Measurements from ENCODE around the gene SLC6A11. TPM values are rescaled to one million over a fixed set of nuclear protein-coding genes. Genes with fewer than 3 reads are reported as not detected.

The SLC6A11 gene
- total RNA-seq, 1 experiment from 2014 or later = not detected

GRCh38 chr3:10833855-10834414, 17.9 kb downstream of the SLC6A11 start:
- H3K4me1 ChIP-seq = no peaks in the 10 kb centered on the region
- no peak overlapping the region for H3K4me3 Mint-ChIP-seq (ENCODE audit: unreplicated experiment)
- intact Hi-C loops (cut with micrococcal nuclease; ENCODE audit: unreplicated experiment) = no loop called here
- no peak overlapping the region for H3K4me3 ChIP-seq (ENCODE audit: low read depth, low read length)
- H3K27me3 Mint-ChIP-seq (ENCODE audit: insufficient read depth, unreplicated experiment) = peaks cover 6% of the 10 kb centered on the region
- no peak for TF ChIP-seq CTCF (IDR thresholded peaks at IDR 0.05; ENCODE audit: insufficient read depth in 1 of 2, low read depth in 1 of 2, low read length in 1 of 2, severe bottlenecking in 1 of 2, unreplicated experiment in 1 of 2)
- no peak overlapping the region for H3K27ac Mint-ChIP-seq (ENCODE audit: unreplicated experiment)
- H3K4me1 Mint-ChIP-seq (ENCODE audit: low read depth, unreplicated experiment) = no peaks in the 10 kb centered on the region
- BruUV-seq (replicated peaks) = no TSS peak
- H3K36me3 Mint-ChIP-seq (ENCODE audit: insufficient read depth, unreplicated experiment) = no peaks in the 10 kb centered on the region
- no peaks in the 10 kb centered on the region for H3K9me3 Mint-ChIP-seq (ENCODE audit: unreplicated experiment)
- no peaks in the 10 kb centered on the region for H3K36me3 ChIP-seq (ENCODE audit: control insufficient read depth, insufficient read depth, low read length)
- POLR2A ChIA-PET = no interaction called here
- no peaks in the 10 kb centered on the region for H3K9me3 ChIP-seq
- CTCF ChIA-PET = no interaction called here
- H3K27me3 ChIP-seq (replicated peaks; ENCODE audit: control insufficient read depth, insufficient read depth, low read length) = no peaks in the 10 kb centered on the region
- DNase-seq = no peak

GRCh38 chr3:10834951-10835350, 18.9 kb downstream of the SLC6A11 start:
- H3K27me3 Mint-ChIP-seq (ENCODE audit: insufficient read depth, unreplicated experiment) = peaks cover 12% of the 10 kb centered on the region
- Histone ChIP-seq H3K27me3 (replicated peaks; ENCODE audit: control insufficient read depth, insufficient read depth, low read length) (no peaks in the 10 kb centered on the region), H3K36me3 (ENCODE audit: control insufficient read depth, insufficient read depth, low read length) (no peaks in the 10 kb centered on the region)

GRCh38 chr3:10835406-10835805, 19.4 kb downstream of the SLC6A11 start:
- no peaks in the 10 kb centered on the region for H3K4me1 Mint-ChIP-seq (ENCODE audit: low read depth, unreplicated experiment)
- Histone ChIP-seq H3K27me3 (replicated peaks; ENCODE audit: control insufficient read depth, insufficient read depth, low read length) (no peaks in the 10 kb centered on the region), H3K4me3 (ENCODE audit: low read depth, low read length) (no peak overlapping the region), H3K36me3 (ENCODE audit: control insufficient read depth, insufficient read depth, low read length) (no peaks in the 10 kb centered on the region), H3K4me1 (no peaks in the 10 kb centered on the region), H3K9me3 (no peaks in the 10 kb centered on the region)
- no peaks in the 10 kb centered on the region for H3K36me3 Mint-ChIP-seq (ENCODE audit: insufficient read depth, unreplicated experiment)
- no peak for TF ChIP-seq CTCF (IDR thresholded peaks at IDR 0.05; ENCODE audit: insufficient read depth in 1 of 2, low read depth in 1 of 2, low read length in 1 of 2, severe bottlenecking in 1 of 2, unreplicated experiment in 1 of 2)
- no TSS peak for BruUV-seq (replicated peaks)
- CTCF ChIA-PET = no interaction called here
- POLR2A ChIA-PET = no interaction called here
- H3K27me3 Mint-ChIP-seq (ENCODE audit: insufficient read depth, unreplicated experiment) = peaks cover 17% of the 10 kb centered on the region
- intact Hi-C loops (cut with micrococcal nuclease; ENCODE audit: unreplicated experiment) = no loop called here
- H3K9me3 Mint-ChIP-seq (ENCODE audit: unreplicated experiment) = no peaks in the 10 kb centered on the region
- DNase-seq = no peak
- H3K4me3 Mint-ChIP-seq (ENCODE audit: unreplicated experiment) = no peak overlapping the region
- no peak overlapping the region for H3K27ac Mint-ChIP-seq (ENCODE audit: unreplicated experiment)

More at GRCh38 chr3:10834951-10835350, 18.9 kb downstream of the SLC6A11 start:
- ChIA-PET POLR2A (no interaction called here), CTCF (no interaction called here)
- Histone ChIP-seq H3K4me3 (ENCODE audit: low read depth, low read length) (no peak overlapping the region), H3K9me3 (no peaks in the 10 kb centered on the region), H3K4me1 (no peaks in the 10 kb centered on the region)
- H3K36me3 Mint-ChIP-seq (ENCODE audit: insufficient read depth, unreplicated experiment) = no peaks in the 10 kb centered on the region
- H3K9me3 Mint-ChIP-seq (ENCODE audit: unreplicated experiment) = no peaks in the 10 kb centered on the region
- intact Hi-C loops (cut with micrococcal nuclease; ENCODE audit: unreplicated experiment) = no loop called here
- no peaks in the 10 kb centered on the region for H3K4me1 Mint-ChIP-seq (ENCODE audit: low read depth, unreplicated experiment)
- no TSS peak for BruUV-seq (replicated peaks)
- TF ChIP-seq CTCF (IDR thresholded peaks at IDR 0.05; ENCODE audit: insufficient read depth in 1 of 2, low read depth in 1 of 2, low read length in 1 of 2, severe bottlenecking in 1 of 2, unreplicated experiment in 1 of 2) = no peak
- no peak for DNase-seq
- H3K27ac Mint-ChIP-seq (ENCODE audit: unreplicated experiment) = no peak overlapping the region
- H3K4me3 Mint-ChIP-seq (ENCODE audit: unreplicated experiment) = no peak overlapping the region
